ENCODE measurements around the gene UNC13D. TPM values are rescaled to one million over a fixed set of nuclear protein-coding genes. Genes with fewer than 3 reads are reported as not detected.
A peak's percentile ranks its signal among the peaks of the same experiment; 100 is the strongest.

Gene UNC13D
- total RNA-seq, result 100 to 1,000 TPM; 161 to 171 TPM
- polyA plus RNA-seq, result 10 to 100 TPM; 39.6 to 78.9 TPM

DNA sequence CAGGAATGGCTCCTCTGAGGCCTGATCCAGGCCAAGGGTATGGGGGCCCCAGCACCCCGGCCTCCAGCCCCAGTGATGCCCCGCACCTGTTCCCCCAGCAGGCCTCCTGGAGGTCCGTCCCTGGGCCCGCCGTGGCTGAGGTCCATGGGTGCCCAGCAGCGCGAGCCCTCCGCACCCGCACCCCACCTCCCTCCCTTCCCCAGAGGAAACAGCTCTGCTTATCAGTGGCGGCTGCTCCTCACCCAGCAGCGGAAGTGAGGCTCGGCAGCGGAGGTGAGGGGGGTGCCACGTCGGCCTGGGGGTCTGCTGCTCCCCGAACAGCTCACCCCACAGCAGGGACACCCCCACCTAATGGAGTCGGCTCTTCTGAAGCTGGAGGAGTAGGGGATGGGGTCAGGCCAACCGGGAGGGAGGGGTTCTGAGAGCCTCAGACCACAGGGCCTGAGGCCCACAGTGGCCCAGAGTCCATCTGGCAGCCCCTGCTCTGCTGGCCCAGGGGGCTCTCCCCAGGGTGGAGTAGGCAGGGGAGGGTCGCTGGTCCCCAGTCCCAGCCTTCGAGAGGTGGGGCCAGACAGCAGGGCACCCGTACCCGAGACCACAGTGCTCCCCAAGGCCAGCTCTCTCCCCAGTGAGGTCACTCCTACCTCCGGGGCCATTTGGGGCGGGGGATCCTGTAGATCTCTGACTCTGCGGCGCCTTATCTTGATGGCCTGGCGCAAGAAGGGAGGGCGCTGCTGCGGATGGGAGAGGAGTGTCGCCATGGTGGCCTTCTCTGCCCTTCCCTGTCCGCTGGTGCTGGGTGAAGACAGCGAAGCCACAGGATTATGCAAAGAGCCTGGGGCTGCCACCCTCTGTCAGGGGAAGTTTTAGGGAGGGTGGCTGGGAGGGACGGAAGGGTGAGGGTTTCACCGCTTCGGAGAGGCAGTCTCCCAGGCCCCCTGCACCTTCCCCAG is at the start of gene UNC13D:
Gene UNC13D, minus strand, starts transcription at position 828 of the 953 bp plus-strand sequence. Its CDS starts 67 bp downstream, at position 761.
- Mint-ChIP-seq H3K27ac (peak within 1 kb of the TSS; percentile 90 to 96 (median 95)), H3K9me3 (no peaks in the 10 kb centered on the region)
- CTCF ChIA-PET (ENCODE audit: partially characterized antibody), result interaction anchor here (0.6 to 6.8 kb wide), 16 partner anchors 8 to 95 kb away, joined by 3 to 46 read pairs (median 6); partner anchors contain the start of genes GALK1, TRIM65, UNK and WBP2

DNA sequence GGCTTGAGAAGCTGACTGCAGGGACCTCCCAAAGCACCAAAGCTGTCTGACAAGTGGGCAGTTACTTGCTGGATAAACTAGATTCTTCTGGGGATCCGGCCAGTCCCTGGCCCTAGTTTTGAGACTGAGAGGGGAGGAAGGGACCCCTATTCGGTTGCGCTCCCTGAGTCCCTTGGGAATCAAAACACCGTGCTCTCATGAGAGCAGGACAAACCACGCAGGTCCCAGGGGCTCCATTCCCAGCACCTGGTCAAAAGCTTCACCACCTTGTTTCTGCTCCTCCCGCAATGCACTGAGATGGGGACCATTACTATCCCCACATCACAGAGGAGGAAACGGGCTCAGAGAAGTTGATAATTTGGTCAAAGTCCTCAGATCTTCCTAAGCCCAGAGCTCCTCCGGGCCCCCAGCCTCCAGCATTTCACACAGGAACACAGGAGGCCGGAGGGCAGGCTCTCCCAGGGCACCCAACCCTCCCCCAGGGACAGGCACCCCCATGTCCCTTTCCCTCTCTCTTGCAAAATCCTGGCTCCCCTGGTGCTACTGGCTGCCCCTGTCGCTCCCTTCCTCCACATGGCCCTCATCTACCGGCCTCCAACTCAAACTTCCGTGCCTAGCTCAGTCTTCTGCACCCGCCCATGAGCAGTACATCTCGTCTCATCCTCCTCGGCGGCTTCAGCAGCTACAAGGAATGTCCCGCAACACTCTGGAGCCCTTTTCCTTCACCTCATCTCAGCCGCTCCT is 49.3 kb upstream of the UNC13D start:
- Mint-ChIP-seq H3K36me3 (peaks cover 5 to 21% of the 10 kb centered on the region in 2 donors), H3K27ac (peak overlapping the region in 6 of 7 donors; percentile 21 to 94 (median 54)), H3K27me3 (no peaks in the 10 kb centered on the region), H3K4me3 (peak overlapping the region in 2 of 8 donors; percentile 50 to 60), H3K4me1 (peaks cover 22 to 28% (median 25%) of the 10 kb centered on the region in 4 donors), H3K9me3 (no peaks in the 10 kb centered on the region)
- Histone ChIP-seq H3K9me3 (ENCODE audit: control insufficient read depth in 1 of 2, low read length in 2 of 2) (no peaks in the 10 kb centered on the region), H3K27me3 (ENCODE audit: insufficient read depth, low read length) (no peaks in the 10 kb centered on the region), H3K4me3 (ENCODE audit: low read length in 2 of 2) (no peak overlapping the region), H3K36me3 (ENCODE audit: insufficient read depth, low read length) (peaks cover 9% of the 10 kb centered on the region), H3K4me1 (ENCODE audit: insufficient read depth, low read length) (peaks cover 28% of the 10 kb centered on the region), H3K27ac (ENCODE audit: low read depth, low read length) (no peak overlapping the region)
- ChIA-PET POLR2A (ENCODE audit: partially characterized antibody) (interaction anchor here (0.6 to 18.1 kb wide), 5 partner anchors 16 to 670 kb away, joined by 3 to 337 read pairs (median 5); partner anchors contain the start of genes TRIM47 and WBP2), CTCF (ENCODE audit: partially characterized antibody) (interaction anchor here (1.5 to 7.1 kb wide), 3 partner anchors 16 to 44 kb away, joined by 5 to 96 read pairs (median 8); partner anchors contain the start of gene TRIM47)
- DNase-seq, result no peak
- intact Hi-C loops (cut with micrococcal nuclease), result no loop called here

More for the DNA sequence above, at the start of gene UNC13D:
- Histone ChIP-seq H3K27ac (ENCODE audit: low read depth, low read length) (peak within 1 kb of the TSS; percentile 90), H3K36me3 (ENCODE audit: insufficient read depth, low read length) (peaks cover 35% of the 10 kb centered on the region), H3K4me1 (ENCODE audit: insufficient read depth, low read length) (peaks cover 44% of the 10 kb centered on the region), H3K4me3 (ENCODE audit: low read length in 2 of 2) (peak within 1 kb of the TSS; percentile 90 to 91), H3K9me3 (ENCODE audit: control insufficient read depth in 1 of 2, low read length in 2 of 2) (no peaks in the 10 kb centered on the region), H3K27me3 (ENCODE audit: insufficient read depth, low read length) (no peaks in the 10 kb centered on the region)
- peaks cover 17 to 45% of the 10 kb centered on the region in 2 donors for H3K36me3 Mint-ChIP-seq
- DNase-seq, result peak; percentile 61 to 80 (median 65)
- intact Hi-C loops (cut with micrococcal nuclease), result loop anchor here (1.0 kb wide), 3 partner anchors 11 to 32 kb away; partner anchors contain the start of gene WBP2
- peaks cover 5 to 39% (median 19%) of the 10 kb centered on the region in 4 donors for H3K4me1 Mint-ChIP-seq
- no peaks in the 10 kb centered on the region for H3K27me3 Mint-ChIP-seq
- POLR2A ChIA-PET (ENCODE audit: partially characterized antibody), result interaction anchor here (0.7 to 26.2 kb wide), 20 partner anchors 9 to 421 kb away, joined by 3 to 563 read pairs (median 4); partner anchors contain the start of genes FBF1, GALK1, MRPL38 and SMIM5
- H3K4me3 Mint-ChIP-seq, result peak within 1 kb of the TSS; percentile 91 to 97 (median 94)

DNA sequence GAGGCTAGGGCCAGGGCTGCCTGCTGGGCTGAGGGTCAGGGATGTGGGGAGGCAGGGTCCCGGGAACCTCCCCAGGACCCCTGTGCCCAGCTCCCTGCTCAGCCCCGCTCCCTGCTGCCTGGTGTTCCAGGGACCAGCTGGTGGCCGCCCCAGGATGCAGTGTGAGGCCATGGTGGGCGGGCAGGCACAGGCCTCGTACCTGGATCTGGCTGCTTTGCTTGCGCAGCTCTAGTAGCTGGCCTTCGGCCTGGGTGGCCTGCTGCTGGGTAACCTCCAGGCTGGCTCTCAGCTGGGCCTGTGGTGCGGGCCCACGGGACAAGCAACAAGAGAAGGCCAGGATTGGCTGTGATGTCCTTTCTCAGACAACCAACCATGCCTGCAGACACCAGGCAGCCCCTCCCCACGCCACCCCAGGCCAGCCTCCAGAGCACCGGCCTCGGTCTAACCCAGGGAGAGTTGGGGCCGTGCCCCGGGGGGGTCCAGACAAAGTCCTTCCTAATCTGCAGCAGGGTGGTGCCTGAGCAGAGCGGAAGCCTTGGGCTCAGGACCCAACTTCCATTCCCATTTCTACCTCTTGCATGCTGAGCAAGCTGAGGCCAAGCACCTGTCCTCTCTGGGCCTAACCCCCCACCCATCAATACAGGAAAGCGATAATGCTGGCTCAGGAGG is 48.5 kb upstream of the UNC13D start:
- no peaks in the 10 kb centered on the region for H3K9me3 Mint-ChIP-seq
- ChIA-PET POLR2A (ENCODE audit: partially characterized antibody) (interaction anchor here (1.1 to 18.1 kb wide), 3 partner anchors 15 to 116 kb away, joined by 5 to 337 read pairs (median 123); partner anchors contain the start of genes TRIM47 and WBP2), CTCF (ENCODE audit: partially characterized antibody) (interaction anchor here (1.5 to 7.1 kb wide), 2 partner anchors 15 to 32 kb away, joined by 8 to 96 read pairs; partner anchors contain the start of gene TRIM47)
- DNase-seq, result no peak
- H3K27me3 Mint-ChIP-seq, result no peaks in the 10 kb centered on the region
- peaks cover 21 to 27% (median 24%) of the 10 kb centered on the region in 4 donors for H3K4me1 Mint-ChIP-seq
- H3K27ac Mint-ChIP-seq, result no peak overlapping the region
- H3K27ac ChIP-seq (ENCODE audit: low read depth, low read length), result no peak overlapping the region
- H3K36me3 Mint-ChIP-seq, result peaks cover 5 to 18% of the 10 kb centered on the region in 2 donors
- H3K4me3 ChIP-seq (ENCODE audit: low read length in 2 of 2), result no peak overlapping the region
- intact Hi-C loops (cut with micrococcal nuclease), result no loop called here
- no peaks in the 10 kb centered on the region for H3K9me3 ChIP-seq (ENCODE audit: control insufficient read depth in 1 of 2, low read length in 2 of 2)
- H3K4me1 ChIP-seq (ENCODE audit: insufficient read depth, low read length), result peaks cover 28% of the 10 kb centered on the region
- no peaks in the 10 kb centered on the region for H3K27me3 ChIP-seq (ENCODE audit: insufficient read depth, low read length)
- peaks cover 9% of the 10 kb centered on the region for H3K36me3 ChIP-seq (ENCODE audit: insufficient read depth, low read length)
- peak overlapping the region in 1 of 8 donors; percentile 30 for H3K4me3 Mint-ChIP-seq

DNA sequence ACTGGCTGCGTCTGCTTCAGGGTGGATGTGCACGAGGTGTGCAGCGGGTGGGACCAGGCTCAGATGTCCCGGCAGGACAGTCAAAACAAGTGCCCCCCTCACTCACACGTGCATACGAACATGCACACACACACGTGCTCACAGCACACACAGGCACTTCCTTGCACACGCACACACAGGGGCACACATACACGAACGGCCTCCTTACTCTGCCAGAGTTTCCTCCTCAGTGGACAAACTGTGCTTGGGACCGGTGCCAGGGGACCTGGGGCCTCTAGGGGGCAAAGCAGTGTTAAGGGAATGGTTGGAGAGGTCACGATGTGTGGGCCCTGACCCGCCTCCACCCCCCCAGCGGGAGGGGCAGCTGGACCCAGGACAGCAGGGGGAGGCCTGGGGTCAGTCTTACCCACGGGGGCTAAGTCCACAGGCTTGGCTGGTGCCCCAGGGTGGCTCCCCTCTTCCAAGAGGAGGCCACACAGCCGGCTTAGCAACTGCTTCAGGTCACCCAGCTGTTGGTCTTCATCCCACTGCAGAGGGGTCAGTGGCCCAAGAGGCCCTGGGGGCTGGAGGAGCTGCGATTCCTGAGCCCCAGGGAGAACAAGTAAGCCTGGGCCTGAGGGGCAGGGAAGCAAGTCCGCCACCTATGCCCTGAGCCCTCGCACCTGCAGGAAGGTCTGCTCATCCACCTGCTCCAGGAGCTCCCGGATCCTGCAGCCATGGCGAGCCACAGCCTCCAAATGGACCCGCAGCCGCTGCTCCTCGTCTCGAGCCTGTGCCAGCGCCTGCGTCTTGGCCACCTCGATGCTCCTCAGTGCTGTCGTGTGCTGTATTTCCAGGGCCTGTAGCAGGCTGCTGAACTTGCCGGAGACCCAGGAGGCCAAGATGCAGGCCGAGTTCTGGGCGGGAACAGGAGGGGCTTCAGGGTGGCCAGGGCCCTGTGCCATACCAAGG is 47.7 kb upstream of the UNC13D start:
- Histone ChIP-seq H3K27me3 (ENCODE audit: insufficient read depth, low read length) (no peaks in the 10 kb centered on the region), H3K9me3 (ENCODE audit: control insufficient read depth in 1 of 2, low read length in 2 of 2) (no peaks in the 10 kb centered on the region), H3K36me3 (ENCODE audit: insufficient read depth, low read length) (peaks cover 9% of the 10 kb centered on the region), H3K4me1 (ENCODE audit: insufficient read depth, low read length) (peaks cover 20% of the 10 kb centered on the region), H3K4me3 (ENCODE audit: low read length in 2 of 2) (no peak overlapping the region), H3K27ac (ENCODE audit: low read depth, low read length) (no peak overlapping the region)
- peaks cover 17 to 22% (median 20%) of the 10 kb centered on the region in 4 donors for H3K4me1 Mint-ChIP-seq
- peaks cover 5 to 16% of the 10 kb centered on the region in 2 donors for H3K36me3 Mint-ChIP-seq
- intact Hi-C loops (cut with micrococcal nuclease), result no loop called here
- ChIA-PET POLR2A (ENCODE audit: partially characterized antibody) (interaction anchor here (0.7 to 18.1 kb wide), 4 partner anchors 15 to 56 kb away, joined by 3 to 337 read pairs (median 64); partner anchors contain the start of genes TRIM47 and WBP2), CTCF (ENCODE audit: partially characterized antibody) (interaction anchor here (1.5 to 7.1 kb wide), 2 partner anchors 8 to 14 kb away, joined by 4 to 96 read pairs; partner anchors contain the start of gene TRIM47)
- DNase-seq, result no peak
- H3K9me3 Mint-ChIP-seq, result no peaks in the 10 kb centered on the region
- H3K27me3 Mint-ChIP-seq, result no peaks in the 10 kb centered on the region
- H3K4me3 Mint-ChIP-seq, result no peak overlapping the region
- peak overlapping the region in 2 of 7 donors; percentile 43 to 68 for H3K27ac Mint-ChIP-seq

DNA sequence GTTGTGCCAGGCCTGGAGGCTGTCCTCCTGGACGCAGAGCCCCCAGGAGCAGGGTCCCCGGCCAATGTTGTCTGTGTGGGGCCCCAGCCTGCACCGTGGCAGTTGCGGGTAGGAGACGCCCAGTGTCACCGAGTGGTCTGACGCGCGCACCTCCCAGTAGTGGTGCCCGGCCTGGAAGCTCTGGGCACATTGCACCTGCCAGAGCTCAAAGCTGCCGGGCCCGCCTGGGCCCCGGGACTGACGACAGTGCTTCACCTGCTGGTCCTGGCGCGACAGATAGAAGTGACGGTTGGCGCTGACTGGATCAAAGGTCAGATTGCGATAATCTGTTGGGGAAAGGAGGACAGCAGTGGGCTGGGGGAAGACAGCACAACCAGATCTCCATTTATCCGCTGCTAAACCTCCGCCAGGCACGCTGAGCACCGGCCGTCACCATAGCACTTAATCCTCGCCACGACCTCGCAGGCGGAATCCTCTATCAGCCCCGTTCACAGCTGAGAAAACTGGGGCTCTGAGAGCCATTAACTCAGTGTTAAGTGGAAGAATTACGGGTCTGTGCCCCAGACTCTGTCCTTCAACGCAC is 46.9 kb upstream of the UNC13D start:
- Histone ChIP-seq H3K36me3 (ENCODE audit: insufficient read depth, low read length) (peaks cover 9% of the 10 kb centered on the region), H3K27ac (ENCODE audit: low read depth, low read length) (no peak overlapping the region), H3K4me3 (ENCODE audit: low read length in 2 of 2) (no peak overlapping the region), H3K27me3 (ENCODE audit: insufficient read depth, low read length) (no peaks in the 10 kb centered on the region), H3K9me3 (ENCODE audit: control insufficient read depth in 1 of 2, low read length in 2 of 2) (no peaks in the 10 kb centered on the region), H3K4me1 (ENCODE audit: insufficient read depth, low read length) (peaks cover 20% of the 10 kb centered on the region)
- Mint-ChIP-seq H3K4me1 (peaks cover 17 to 22% (median 20%) of the 10 kb centered on the region in 4 donors), H3K4me3 (no peak overlapping the region), H3K27ac (peak overlapping the region in 2 of 7 donors; percentile 43 to 68), H3K9me3 (no peaks in the 10 kb centered on the region), H3K36me3 (peaks cover 5 to 16% of the 10 kb centered on the region in 2 donors), H3K27me3 (no peaks in the 10 kb centered on the region)
- POLR2A ChIA-PET (ENCODE audit: partially characterized antibody), result interaction anchor here (1.4 to 18.1 kb wide), 2 partner anchors 14 to 36 kb away, joined by 4 to 337 read pairs; partner anchors contain the start of genes TRIM47 and WBP2
- intact Hi-C loops (cut with micrococcal nuclease), result no loop called here
- CTCF ChIA-PET (ENCODE audit: partially characterized antibody), result interaction anchor here (1.3 to 7.1 kb wide), 4 partner anchors 9 to 36 kb away, joined by 3 to 96 read pairs (median 6); partner anchors contain the start of genes TRIM47 and WBP2
- no peak for DNase-seq
